Glutamatergic neuron (in vitro differentiated cells): Measurements from ENCODE around the gene FAM169A. TPM values are rescaled to one million over a fixed set of nuclear protein-coding genes. Genes with fewer than 3 reads are reported as not detected.
"Not testable (repeated sequence)": the region's sequence is repeated elsewhere in the genome, so short reads cannot be mapped to it uniquely, and the experiment has no call there.

Source experiments
- DNase-seq: peaks from one replicate; pipeline ENCODE4 v3.0.0; 2022
- H3K27ac Mint-ChIP-seq: one replicate; pipeline ENCODE4 v1.8.0; 2020; ENCODE audit warnings: mild to moderate bottlenecking, mixed read lengths, inconsistent platforms; ENCODE audit not compliant: unreplicated experiment
- H3K27me3 Mint-ChIP-seq: one replicate; pipeline ENCODE4 v1.8.0; 2020; ENCODE audit warnings: mild to moderate bottlenecking, moderate library complexity, mixed read lengths, inconsistent platforms; ENCODE audit not compliant: unreplicated experiment
- H3K36me3 Mint-ChIP-seq: one replicate; pipeline ENCODE4 v1.8.0; 2020; ENCODE audit warnings: mild to moderate bottlenecking, mixed read lengths, inconsistent platforms; ENCODE audit not compliant: unreplicated experiment
- H3K4me1 Mint-ChIP-seq: one replicate; pipeline ENCODE4 v1.8.0; 2020; ENCODE audit warnings: mild to moderate bottlenecking, low read depth, mixed read lengths, inconsistent platforms; ENCODE audit not compliant: unreplicated experiment
- H3K4me3 Mint-ChIP-seq: one replicate; pipeline ENCODE4 v1.8.0; 2020; ENCODE audit warnings: mild to moderate bottlenecking, mixed read lengths, inconsistent platforms; ENCODE audit not compliant: unreplicated experiment
- H3K9me3 Mint-ChIP-seq: one replicate; pipeline ENCODE4 v1.8.0; 2020; ENCODE audit warnings: mild to moderate bottlenecking, moderate library complexity, mixed read lengths, inconsistent platforms; ENCODE audit not compliant: unreplicated experiment
- long read RNA-seq: library from polyadenylated mRNA; unstranded; transcript quantifications from one replicate; pipeline ENCODE4 v2.0.0, GENCODE V29; 2020; ENCODE audit not compliant: unreplicated experiment
- total RNA-seq: library from RNA; stranded (reverse); fragmentation: NEBNext Ultra II Directional; extraction: Animal tissue kit (Norgen Biotek cat#: 25700); gene quantifications from one replicate; pipeline ENCODE4 v1.2.1, GENCODE V29; 2021; ENCODE audit not compliant: unreplicated experiment
- TF ChIP-seq, protein P1 (sequence below): fragments of 200-600 bp; sonication (generic); IDR thresholded peaks from one replicate; pipeline ENCODE4 v1.5.0; 2021; ENCODE audit not compliant: partially characterized antibody, unreplicated experiment

The FAM169A gene, protein sequence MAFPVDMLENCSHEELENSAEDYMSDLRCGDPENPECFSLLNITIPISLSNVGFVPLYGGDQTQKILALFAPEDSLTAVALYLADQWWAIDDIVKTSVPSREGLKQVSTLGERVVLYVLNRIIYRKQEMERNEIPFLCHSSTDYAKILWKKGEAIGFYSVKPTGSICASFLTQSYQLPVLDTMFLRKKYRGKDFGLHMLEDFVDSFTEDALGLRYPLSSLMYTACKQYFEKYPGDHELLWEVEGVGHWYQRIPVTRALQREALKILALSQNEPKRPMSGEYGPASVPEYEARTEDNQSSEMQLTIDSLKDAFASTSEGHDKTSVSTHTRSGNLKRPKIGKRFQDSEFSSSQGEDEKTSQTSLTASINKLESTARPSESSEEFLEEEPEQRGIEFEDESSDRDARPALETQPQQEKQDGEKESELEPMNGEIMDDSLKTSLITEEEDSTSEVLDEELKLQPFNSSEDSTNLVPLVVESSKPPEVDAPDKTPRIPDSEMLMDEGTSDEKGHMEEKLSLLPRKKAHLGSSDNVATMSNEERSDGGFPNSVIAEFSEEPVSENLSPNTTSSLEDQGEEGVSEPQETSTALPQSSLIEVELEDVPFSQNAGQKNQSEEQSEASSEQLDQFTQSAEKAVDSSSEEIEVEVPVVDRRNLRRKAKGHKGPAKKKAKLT
- total RNA-seq, result 9.5 TPM
- long read RNA-seq, result 0 reads

DNA sequence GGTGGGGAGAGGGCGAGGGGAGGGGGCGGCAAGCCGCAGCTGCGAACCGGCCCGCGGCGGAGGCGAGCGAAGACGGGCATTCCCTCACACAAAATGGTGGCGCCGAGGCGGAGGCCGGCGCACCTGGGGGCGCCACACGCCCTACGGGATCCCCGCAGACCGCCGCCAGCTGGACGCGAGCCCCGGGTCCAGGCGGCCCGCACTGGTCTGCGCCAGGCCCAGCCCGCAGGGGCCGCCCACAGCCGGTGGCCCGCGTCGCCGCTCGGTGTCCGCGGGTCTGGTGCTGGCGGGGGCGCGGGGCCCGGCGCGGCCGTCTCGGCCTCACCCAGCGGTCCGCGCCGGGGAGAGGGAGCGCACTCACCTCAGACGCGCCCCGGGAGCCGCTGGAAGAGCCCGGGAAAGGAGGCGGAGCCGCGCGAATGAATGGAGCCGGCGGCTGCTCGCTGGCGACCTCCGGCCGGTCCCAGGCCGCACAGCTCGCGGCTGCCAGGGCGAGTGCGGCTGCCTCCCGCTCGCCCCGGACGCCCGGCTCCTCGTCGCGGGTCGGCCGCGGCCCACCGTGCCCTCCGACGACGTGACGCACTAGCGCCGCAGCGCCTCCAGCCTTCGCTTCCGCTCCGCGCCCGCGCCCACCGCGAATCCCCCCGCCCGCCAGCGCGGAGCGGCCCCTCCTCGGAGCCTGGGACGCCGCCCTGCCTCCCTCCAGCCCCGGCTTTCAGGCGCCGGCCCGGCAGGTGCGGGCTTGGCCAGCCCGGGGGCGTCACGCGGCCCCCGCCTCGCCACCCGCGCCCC lies at the start of gene FAM169A:
TSS of gene FAM169A (minus strand) at position 584 of the 792 bp plus-strand sequence. CDS start 24,711 bp downstream, outside the sequence.
- peaks cover 7% of the 10 kb centered on the region for H3K4me1 Mint-ChIP-seq
- H3K4me3 Mint-ChIP-seq, result peak within 1 kb of the TSS; percentile 95

DNA sequence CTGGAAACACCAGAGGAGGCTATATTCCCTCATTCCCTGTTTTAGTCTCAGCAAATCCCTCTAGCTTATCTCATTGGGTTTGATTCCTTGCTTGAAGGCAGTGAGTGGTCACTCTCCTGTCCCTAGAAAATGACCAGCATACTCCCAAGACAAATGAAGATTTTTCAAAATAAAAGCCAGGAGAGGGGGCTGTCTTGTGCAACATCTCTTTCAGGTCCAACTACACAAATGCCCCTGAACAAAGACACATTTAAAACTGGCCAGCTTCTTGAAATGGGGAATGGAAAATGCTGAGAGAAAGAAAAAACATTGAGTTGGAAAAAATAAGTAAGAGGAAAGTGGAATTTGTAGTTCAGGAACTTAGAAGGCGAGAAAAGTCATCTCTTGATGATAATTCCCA lies 49.3 kb upstream of the FAM169A start:
- peaks cover 3% of the 10 kb centered on the region for H3K9me3 Mint-ChIP-seq
- H3K4me1 Mint-ChIP-seq, result no peaks in the 10 kb centered on the region
- H3K27ac Mint-ChIP-seq, result no peak overlapping the region
- H3K36me3 Mint-ChIP-seq, result peaks cover 2% of the 10 kb centered on the region
- TF ChIP-seq, protein P1, sequence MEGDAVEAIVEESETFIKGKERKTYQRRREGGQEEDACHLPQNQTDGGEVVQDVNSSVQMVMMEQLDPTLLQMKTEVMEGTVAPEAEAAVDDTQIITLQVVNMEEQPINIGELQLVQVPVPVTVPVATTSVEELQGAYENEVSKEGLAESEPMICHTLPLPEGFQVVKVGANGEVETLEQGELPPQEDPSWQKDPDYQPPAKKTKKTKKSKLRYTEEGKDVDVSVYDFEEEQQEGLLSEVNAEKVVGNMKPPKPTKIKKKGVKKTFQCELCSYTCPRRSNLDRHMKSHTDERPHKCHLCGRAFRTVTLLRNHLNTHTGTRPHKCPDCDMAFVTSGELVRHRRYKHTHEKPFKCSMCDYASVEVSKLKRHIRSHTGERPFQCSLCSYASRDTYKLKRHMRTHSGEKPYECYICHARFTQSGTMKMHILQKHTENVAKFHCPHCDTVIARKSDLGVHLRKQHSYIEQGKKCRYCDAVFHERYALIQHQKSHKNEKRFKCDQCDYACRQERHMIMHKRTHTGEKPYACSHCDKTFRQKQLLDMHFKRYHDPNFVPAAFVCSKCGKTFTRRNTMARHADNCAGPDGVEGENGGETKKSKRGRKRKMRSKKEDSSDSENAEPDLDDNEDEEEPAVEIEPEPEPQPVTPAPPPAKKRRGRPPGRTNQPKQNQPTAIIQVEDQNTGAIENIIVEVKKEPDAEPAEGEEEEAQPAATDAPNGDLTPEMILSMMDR, result no peak
- DNase-seq, result no peak
- H3K27me3 Mint-ChIP-seq, result peaks cover 3% of the 10 kb centered on the region
- no peak overlapping the region for H3K4me3 Mint-ChIP-seq

More for the DNA sequence above, at the start of gene FAM169A:
- Mint-ChIP-seq H3K36me3 (no peaks in the 10 kb centered on the region), H3K27ac (peak within 1 kb of the TSS; percentile 83), H3K27me3 (peaks cover 8% of the 10 kb centered on the region), H3K9me3 (peaks cover 4% of the 10 kb centered on the region)
- TF ChIP-seq, protein P1, result no peak
- DNase-seq, result peak; percentile 68

DNA sequence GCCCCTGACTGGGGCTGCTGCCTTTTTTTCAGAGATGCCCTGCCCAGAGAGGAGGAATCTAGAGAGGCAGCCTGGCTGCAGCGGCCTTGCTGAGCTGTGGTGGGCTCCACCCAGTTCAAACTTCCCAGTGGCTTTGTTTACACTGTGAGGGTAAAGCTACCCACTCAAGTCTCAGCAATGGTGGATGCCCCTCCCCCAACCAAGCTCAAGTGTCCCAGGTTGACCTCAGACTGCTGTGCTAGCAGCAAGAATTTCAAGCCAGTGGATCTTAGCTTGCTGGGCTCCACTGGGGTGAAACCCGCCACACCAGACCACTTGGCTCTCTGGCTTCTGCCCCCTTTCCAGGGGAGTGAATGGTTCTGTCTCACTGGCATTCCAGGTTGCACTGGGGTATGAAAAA lies 45.2 kb upstream of the FAM169A start:
- not testable (repeated sequence) for DNase-seq, H3K9me3 Mint-ChIP-seq, H3K4me3 Mint-ChIP-seq, H3K4me1 Mint-ChIP-seq, H3K27me3 Mint-ChIP-seq, H3K27ac Mint-ChIP-seq
- peaks cover 14% of the 10 kb centered on the region for H3K36me3 Mint-ChIP-seq

DNA sequence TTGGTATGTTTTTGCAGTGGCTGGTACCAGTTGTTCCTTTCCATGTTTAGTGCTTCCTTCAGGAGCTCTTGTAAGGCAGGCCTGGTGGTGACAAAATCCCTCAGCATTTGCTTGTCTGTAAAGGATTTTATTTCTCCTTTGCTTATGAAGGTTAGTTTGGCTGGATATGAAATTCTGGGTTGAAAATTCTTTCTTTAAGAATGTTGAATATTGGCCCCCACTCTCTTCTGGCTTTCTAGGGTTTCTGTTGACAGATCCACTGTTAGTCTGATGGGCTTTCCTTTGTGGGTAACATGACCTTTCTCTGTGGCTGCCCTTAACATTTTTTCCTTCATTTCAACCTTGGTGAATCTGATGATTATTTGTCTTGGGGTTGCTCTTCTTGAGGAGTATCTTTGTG lies 43.7 kb upstream of the FAM169A start:
- H3K4me1 Mint-ChIP-seq, H3K4me3 Mint-ChIP-seq, DNase-seq, H3K9me3 Mint-ChIP-seq, H3K27me3 Mint-ChIP-seq, H3K27ac Mint-ChIP-seq: not testable (repeated sequence)
- H3K36me3 Mint-ChIP-seq, result peaks cover 14% of the 10 kb centered on the region

DNA sequence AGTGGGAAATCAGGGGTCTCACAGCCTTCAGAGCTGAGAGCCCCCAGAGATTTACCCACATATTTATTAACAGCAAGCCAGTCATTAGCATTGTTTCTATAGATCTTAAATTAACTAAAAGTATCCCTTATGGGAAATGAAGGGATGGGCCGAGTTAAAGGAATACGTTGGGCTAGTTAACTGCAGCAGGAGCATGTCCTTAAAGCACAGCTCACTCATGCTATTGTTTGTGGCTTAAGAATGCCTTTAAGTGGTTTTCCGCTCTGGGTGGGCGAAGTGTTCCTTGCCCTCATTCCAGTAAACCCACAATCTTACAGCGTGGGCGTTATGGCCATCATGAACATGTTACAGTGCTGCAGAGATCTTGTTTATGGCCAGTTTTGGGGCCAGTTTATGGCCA lies 42.0 kb upstream of the FAM169A start:
- not testable (repeated sequence) for H3K4me1 Mint-ChIP-seq, H3K9me3 Mint-ChIP-seq, DNase-seq, H3K27me3 Mint-ChIP-seq, H3K4me3 Mint-ChIP-seq, H3K27ac Mint-ChIP-seq
- peaks cover 14% of the 10 kb centered on the region for H3K36me3 Mint-ChIP-seq

DNA sequence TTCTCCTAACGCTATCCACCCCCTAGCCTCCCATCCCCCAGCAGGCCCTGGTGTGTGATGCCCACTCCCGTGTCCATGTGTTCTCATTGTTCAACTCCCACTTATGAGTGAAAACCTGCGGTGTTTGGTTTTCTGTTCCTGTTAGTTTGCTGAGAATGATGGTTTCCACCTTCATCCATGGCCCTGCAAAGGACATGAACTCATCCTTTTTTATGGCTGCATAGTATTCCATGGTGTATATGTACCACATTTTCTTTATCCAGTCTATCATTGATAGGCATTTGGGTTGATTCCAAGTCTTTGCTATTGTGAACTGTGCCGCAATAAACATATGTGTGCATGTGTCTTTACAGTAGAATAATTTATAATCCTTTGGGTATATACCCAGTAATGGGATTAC lies 38.5 kb upstream of the FAM169A start:
- H3K27ac Mint-ChIP-seq, H3K27me3 Mint-ChIP-seq, H3K4me1 Mint-ChIP-seq, DNase-seq, H3K36me3 Mint-ChIP-seq, H3K9me3 Mint-ChIP-seq, H3K4me3 Mint-ChIP-seq: not testable (repeated sequence)
